Glutamatergic neuron (in vitro differentiated cells): ENCODE measurements around the gene OVAAL. TPM values are rescaled to one million over a fixed set of nuclear protein-coding genes. Genes with fewer than 3 reads are reported as not detected.

Experiments used
- DNase-seq: peaks from one replicate; pipeline ENCODE4 v3.0.0; 2022
- H3K27ac Mint-ChIP-seq: one replicate; pipeline ENCODE4 v1.8.0; 2020; ENCODE audit warnings: mild to moderate bottlenecking, mixed read lengths, inconsistent platforms; ENCODE audit not compliant: unreplicated experiment
- H3K27me3 Mint-ChIP-seq: one replicate; pipeline ENCODE4 v1.8.0; 2020; ENCODE audit warnings: mild to moderate bottlenecking, moderate library complexity, mixed read lengths, inconsistent platforms; ENCODE audit not compliant: unreplicated experiment
- H3K36me3 Mint-ChIP-seq: one replicate; pipeline ENCODE4 v1.8.0; 2020; ENCODE audit warnings: mild to moderate bottlenecking, mixed read lengths, inconsistent platforms; ENCODE audit not compliant: unreplicated experiment
- H3K4me1 Mint-ChIP-seq: one replicate; pipeline ENCODE4 v1.8.0; 2020; ENCODE audit warnings: mild to moderate bottlenecking, low read depth, mixed read lengths, inconsistent platforms; ENCODE audit not compliant: unreplicated experiment
- H3K4me3 Mint-ChIP-seq: one replicate; pipeline ENCODE4 v1.8.0; 2020; ENCODE audit warnings: mild to moderate bottlenecking, mixed read lengths, inconsistent platforms; ENCODE audit not compliant: unreplicated experiment
- H3K9me3 Mint-ChIP-seq: one replicate; pipeline ENCODE4 v1.8.0; 2020; ENCODE audit warnings: mild to moderate bottlenecking, moderate library complexity, mixed read lengths, inconsistent platforms; ENCODE audit not compliant: unreplicated experiment
- total RNA-seq: library from RNA; stranded (reverse); fragmentation: NEBNext Ultra II Directional; extraction: Animal tissue kit (Norgen Biotek cat#: 25700); gene quantifications from one replicate; pipeline ENCODE4 v1.2.1, GENCODE V29; 2021; ENCODE audit not compliant: unreplicated experiment
- TF ChIP-seq, protein P1 (sequence below): fragments of 200-600 bp; sonication (generic); IDR thresholded peaks from one replicate; pipeline ENCODE4 v1.5.0; 2021; ENCODE audit not compliant: partially characterized antibody, unreplicated experiment

Gene OVAAL
- total RNA-seq, 1 donor from 2014 or later: not detected

DNA sequence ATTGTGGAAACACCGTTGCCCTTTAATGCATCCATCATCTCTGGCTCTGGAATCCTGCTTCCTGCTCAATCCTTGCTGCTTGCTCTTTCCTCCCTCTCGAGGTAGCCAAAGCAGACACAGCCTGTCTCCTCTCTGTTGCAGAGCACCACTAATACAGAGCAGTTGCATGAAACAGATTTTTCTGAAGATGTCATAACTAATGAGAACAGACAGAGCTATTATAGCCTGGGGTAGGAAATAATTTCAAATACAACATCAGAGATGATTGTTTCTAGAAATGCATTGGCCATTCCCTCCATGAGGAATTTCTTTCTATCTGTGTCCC is 33.1 kb upstream of the OVAAL start:
- H3K4me3 Mint-ChIP-seq: no peak overlapping the region
- no peaks in the 10 kb centered on the region for H3K27me3 Mint-ChIP-seq
- H3K9me3 Mint-ChIP-seq: peaks cover 4% of the 10 kb centered on the region
- no peaks in the 10 kb centered on the region for H3K36me3 Mint-ChIP-seq
- peaks cover 6% of the 10 kb centered on the region for H3K4me1 Mint-ChIP-seq
- TF ChIP-seq, protein P1, sequence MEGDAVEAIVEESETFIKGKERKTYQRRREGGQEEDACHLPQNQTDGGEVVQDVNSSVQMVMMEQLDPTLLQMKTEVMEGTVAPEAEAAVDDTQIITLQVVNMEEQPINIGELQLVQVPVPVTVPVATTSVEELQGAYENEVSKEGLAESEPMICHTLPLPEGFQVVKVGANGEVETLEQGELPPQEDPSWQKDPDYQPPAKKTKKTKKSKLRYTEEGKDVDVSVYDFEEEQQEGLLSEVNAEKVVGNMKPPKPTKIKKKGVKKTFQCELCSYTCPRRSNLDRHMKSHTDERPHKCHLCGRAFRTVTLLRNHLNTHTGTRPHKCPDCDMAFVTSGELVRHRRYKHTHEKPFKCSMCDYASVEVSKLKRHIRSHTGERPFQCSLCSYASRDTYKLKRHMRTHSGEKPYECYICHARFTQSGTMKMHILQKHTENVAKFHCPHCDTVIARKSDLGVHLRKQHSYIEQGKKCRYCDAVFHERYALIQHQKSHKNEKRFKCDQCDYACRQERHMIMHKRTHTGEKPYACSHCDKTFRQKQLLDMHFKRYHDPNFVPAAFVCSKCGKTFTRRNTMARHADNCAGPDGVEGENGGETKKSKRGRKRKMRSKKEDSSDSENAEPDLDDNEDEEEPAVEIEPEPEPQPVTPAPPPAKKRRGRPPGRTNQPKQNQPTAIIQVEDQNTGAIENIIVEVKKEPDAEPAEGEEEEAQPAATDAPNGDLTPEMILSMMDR: no peak
- no peak overlapping the region for H3K27ac Mint-ChIP-seq
- DNase-seq: no peak

DNA sequence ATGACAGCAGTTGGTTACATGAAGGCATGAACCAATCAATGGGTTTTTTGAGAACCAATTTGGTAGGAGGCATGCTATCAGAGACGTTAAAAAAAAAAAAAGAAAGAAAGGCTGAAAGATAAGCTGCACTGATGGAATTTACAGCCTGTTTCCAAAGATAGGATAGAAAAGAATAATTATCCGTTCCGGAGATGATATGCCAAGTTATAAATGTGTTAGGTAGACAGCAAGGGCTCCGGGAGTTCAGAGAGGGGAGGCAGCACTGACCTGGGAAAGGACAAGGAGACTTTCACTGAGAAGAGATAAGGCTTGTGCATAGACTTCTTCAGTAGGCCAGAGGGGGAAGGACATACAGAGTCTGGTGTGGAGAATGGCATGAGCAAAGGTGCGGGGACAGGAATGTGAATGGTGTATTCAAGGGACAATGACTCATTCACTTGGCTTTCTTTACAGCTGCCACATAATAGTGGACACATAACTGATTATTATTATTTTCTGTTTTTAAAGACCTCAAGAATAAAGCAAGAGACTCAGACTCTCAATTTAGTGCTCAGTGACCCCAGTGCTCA is 31.6 kb upstream of the OVAAL start:
- Mint-ChIP-seq H3K36me3 (no peaks in the 10 kb centered on the region), H3K27me3 (no peaks in the 10 kb centered on the region), H3K4me1 (peaks cover 6% of the 10 kb centered on the region), H3K27ac (no peak overlapping the region), H3K4me3 (no peak overlapping the region), H3K9me3 (peaks cover 4% of the 10 kb centered on the region)
- TF ChIP-seq, protein P1: no peak
- DNase-seq: no peak

DNA sequence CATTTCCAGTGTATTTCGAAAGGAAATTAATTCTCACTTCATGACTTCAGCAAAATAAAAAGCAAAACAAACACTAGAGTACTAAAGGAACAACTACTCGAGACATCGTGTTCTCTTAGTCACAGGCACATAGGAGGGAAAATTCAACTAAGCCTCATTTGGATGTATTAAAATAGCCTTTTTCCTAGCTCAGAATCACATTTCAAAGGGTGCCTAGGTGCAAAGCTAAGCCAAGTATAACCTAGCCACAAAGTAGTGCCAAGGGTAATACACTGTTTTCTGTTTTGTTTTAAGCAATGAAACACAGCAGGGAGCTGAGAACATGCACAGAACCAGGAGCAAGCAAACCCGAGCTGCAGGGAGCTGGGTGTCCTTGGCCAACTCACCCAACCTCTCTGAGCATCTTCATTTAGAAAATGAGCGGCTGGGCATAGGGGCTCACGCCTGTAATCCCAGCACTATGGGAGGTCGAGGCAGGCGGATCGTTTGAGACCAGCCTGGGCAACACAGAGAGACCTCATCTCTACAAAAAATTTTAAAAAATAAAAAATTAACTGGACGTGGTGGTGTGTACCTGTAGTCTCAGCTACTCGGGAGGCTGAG is 29.8 kb upstream of the OVAAL start:
- Mint-ChIP-seq H3K9me3 (peaks cover 3% of the 10 kb centered on the region), H3K27ac (no peak overlapping the region)
- TF ChIP-seq, protein P1: no peak

DNA sequence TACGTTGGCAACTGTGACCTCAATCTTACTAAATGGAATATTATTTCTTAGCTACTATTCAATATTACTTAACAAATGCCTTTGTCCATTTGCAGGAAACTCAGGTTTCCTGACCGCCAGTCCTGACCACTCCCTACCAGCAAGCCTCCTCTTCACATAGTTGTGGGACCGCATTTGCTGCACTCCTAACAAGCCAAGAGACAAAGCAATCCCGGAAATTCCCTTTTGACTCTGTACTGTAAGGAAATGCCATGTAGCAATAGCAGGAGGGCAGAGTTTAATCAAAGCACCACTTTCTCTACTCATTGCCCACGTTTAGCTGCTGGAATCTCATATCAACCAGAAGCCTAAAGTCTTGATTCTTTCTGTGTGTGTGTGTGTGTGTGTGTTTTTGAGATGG is 28.3 kb upstream of the OVAAL start:
- Mint-ChIP-seq H3K27ac (no peak overlapping the region), H3K9me3 (peaks cover 3% of the 10 kb centered on the region), H3K4me1 (no peaks in the 10 kb centered on the region), H3K36me3 (no peaks in the 10 kb centered on the region), H3K4me3 (no peak overlapping the region), H3K27me3 (peaks cover 2% of the 10 kb centered on the region)
- no peak for DNase-seq
- TF ChIP-seq, protein P1: no peak

More for the DNA sequence above, 29.8 kb upstream of the OVAAL start:
- Mint-ChIP-seq H3K27me3 (no peaks in the 10 kb centered on the region), H3K4me1 (peaks cover under 1% of the 10 kb centered on the region), H3K4me3 (no peak overlapping the region), H3K36me3 (no peaks in the 10 kb centered on the region)
- no peak for DNase-seq

DNA sequence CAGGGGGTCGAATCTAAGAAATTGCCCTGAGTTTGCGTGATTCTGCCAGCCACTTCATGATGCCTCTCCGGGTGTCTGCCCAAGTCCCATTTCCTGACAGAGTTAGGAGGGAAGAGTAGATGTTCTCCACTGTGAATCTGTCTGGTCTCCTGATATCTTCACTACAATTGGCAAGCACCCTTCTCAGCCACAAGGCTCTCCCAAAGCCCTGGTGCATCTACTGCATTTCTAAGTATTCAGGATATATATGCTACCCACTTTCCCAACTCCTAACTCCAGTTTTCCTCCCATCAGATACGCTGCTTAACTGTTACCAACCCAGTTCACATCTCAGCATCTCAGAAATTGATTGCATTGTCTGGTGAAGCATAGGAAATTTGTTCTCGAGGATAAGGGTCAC is 25.9 kb upstream of the OVAAL start:
- no peak overlapping the region for H3K4me3 Mint-ChIP-seq

More for the DNA sequence above, 25.9 kb upstream of the OVAAL start:
- no peaks in the 10 kb centered on the region for H3K4me1 Mint-ChIP-seq
- no peaks in the 10 kb centered on the region for H3K36me3 Mint-ChIP-seq
- H3K27me3 Mint-ChIP-seq: peaks cover 3% of the 10 kb centered on the region
- no peak for DNase-seq
- no peaks in the 10 kb centered on the region for H3K9me3 Mint-ChIP-seq
- TF ChIP-seq, protein P1: no peak
- H3K27ac Mint-ChIP-seq: no peak overlapping the region
